Measurements from ENCODE around the gene LTB. TPM values are rescaled to one million over a fixed set of nuclear protein-coding genes. Genes with fewer than 3 reads are reported as not detected.

Gene LTB
- polyA plus RNA-seq, 1 donor from 2014 or later = not detected

DNA sequence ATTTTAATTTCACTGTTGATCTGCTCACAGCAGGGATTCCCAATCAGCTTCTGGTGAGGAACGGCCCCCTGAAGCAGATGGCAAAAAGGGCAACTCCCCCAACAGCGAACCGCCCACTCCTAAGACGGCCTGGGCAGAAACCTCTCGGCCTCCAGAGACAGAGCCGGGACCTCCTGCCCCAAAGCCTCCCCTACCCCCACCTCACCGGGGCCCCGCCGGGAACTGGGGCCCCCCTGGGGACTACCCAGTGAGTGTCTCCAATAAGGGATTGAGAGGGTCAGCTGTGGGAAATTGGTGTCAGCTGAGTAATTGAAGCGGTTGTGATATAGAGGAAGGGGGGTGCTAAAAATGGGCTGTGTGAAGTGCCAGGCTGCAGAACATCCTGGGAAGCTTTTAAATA is 44.7 kb upstream of the LTB start:
- H3K79me2 ChIP-seq (replicated peaks; ENCODE audit: insufficient read depth, low read length) = peaks cover 40% of the 10 kb centered on the region
- H3K9me3 ChIP-seq (ENCODE audit: low read length) = no peaks in the 10 kb centered on the region
- H3K4me2 ChIP-seq (ENCODE audit: low read length) = no peak overlapping the region
- H3K36me3 ChIP-seq (ENCODE audit: insufficient read depth, low read length) = peaks cover 5% of the 10 kb centered on the region
- H3K9me2 ChIP-seq (ENCODE audit: insufficient read depth, low read length) = no peaks in the 10 kb centered on the region
- no peaks in the 10 kb centered on the region for H4K20me1 ChIP-seq (ENCODE audit: insufficient read depth)
- no peaks in the 10 kb centered on the region for H3F3A ChIP-seq (ENCODE audit: insufficient read depth, low read length, poor library complexity, severe bottlenecking)
- no peak overlapping the region for H3K4me3 ChIP-seq (ENCODE audit: low read length)
- no peak overlapping the region for H3K9ac ChIP-seq (ENCODE audit: low read length)
- no peak overlapping the region for H2AFZ ChIP-seq (ENCODE audit: low read depth, low read length)
- no peak for TF ChIP-seq RAD21 (conservative IDR thresholded peaks at IDR 0.05)
- no peaks in the 10 kb centered on the region for H3K27me3 ChIP-seq (ENCODE audit: insufficient read depth, low read depth, low read length)
- no peak overlapping the region for H3K27ac ChIP-seq (ENCODE audit: low read length)

DNA sequence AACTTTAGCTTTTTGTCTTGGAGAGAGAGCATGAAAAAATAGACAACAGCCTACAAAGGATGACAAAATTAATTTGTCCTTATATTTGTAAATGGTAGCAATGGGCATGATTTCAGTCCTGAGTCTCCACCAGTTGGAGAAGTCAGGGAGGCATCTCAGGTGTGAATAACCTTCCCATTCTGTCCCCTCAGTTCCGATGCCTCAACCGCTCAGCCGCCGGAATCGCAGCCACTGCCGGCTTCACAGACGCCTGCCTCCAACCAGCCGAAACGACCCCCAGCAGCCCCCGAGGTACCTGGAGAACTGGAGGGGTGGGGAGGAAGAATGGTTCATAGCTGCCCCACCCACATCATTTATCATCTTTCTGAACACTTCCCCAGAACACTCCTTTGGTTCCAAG is 41.8 kb upstream of the LTB start:
- H3K36me3 ChIP-seq (ENCODE audit: insufficient read depth, low read length) = peaks cover 5% of the 10 kb centered on the region
- H3K9ac ChIP-seq (ENCODE audit: low read length) = no peak overlapping the region
- no peak overlapping the region for H2AFZ ChIP-seq (ENCODE audit: low read depth, low read length)
- TF ChIP-seq SMC3 (conservative IDR thresholded peaks at IDR 0.05; ENCODE audit: poor library complexity) (no peak), POLR2AphosphoS5 (IDR thresholded peaks at IDR 0.05) (no peak), EP300 (conservative IDR thresholded peaks at IDR 0.05; ENCODE audit: poor library complexity, severe bottlenecking) (no peak), RAD21 (conservative IDR thresholded peaks at IDR 0.05) (no peak)
- H4K20me1 ChIP-seq (ENCODE audit: insufficient read depth) = no peaks in the 10 kb centered on the region
- H3K27ac ChIP-seq (ENCODE audit: low read length) = no peak overlapping the region
- no peak overlapping the region for H3K4me3 ChIP-seq (ENCODE audit: low read length)
- no peaks in the 10 kb centered on the region for H3K9me2 ChIP-seq (ENCODE audit: insufficient read depth, low read length)
- no peaks in the 10 kb centered on the region for H3K27me3 ChIP-seq (ENCODE audit: insufficient read depth, low read depth, low read length)
- peaks cover 53% of the 10 kb centered on the region for H3K79me2 ChIP-seq (replicated peaks; ENCODE audit: insufficient read depth, low read length)
- no peaks in the 10 kb centered on the region for H3F3A ChIP-seq (ENCODE audit: insufficient read depth, low read length, poor library complexity, severe bottlenecking)
- no peak overlapping the region for H3K4me2 ChIP-seq (ENCODE audit: low read length)
- H3K9me3 ChIP-seq (ENCODE audit: low read length) = no peaks in the 10 kb centered on the region

DNA sequence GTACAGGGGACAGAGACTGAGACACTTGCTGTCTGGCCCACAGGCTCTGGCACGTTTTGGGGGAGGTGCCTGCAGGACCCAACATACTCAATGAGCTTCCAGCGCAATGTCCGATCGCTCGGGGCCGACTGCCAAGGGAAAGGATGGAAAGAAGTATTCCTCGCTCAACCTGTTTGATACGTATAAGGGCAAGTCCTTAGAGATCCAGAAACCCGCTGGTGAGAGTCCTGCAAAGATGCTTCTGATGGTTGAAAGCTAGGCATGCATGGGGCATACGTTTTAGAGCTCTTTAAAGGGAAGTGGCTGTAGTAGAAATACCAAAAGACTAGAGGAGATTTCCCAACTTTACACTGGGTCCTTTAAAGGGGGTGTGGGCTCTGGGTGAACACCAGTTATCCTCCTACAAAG is 40.5 kb upstream of the LTB start:
- H3K27ac ChIP-seq (ENCODE audit: low read length) = peak overlapping the region; percentile 99
- H3K4me3 ChIP-seq (ENCODE audit: low read length) = peak overlapping the region; percentile 93
- peak overlapping the region; percentile 100 for H3K9ac ChIP-seq (ENCODE audit: low read length)

More for the DNA sequence above, 40.5 kb upstream of the LTB start:
- Histone ChIP-seq H3K36me3 (ENCODE audit: insufficient read depth, low read length) (peaks cover 5% of the 10 kb centered on the region), H3K9me2 (ENCODE audit: insufficient read depth, low read length) (no peaks in the 10 kb centered on the region), H3K4me2 (ENCODE audit: low read length) (peak overlapping the region; percentile 100), H3F3A (ENCODE audit: insufficient read depth, low read length, poor library complexity, severe bottlenecking) (no peaks in the 10 kb centered on the region), H3K27me3 (ENCODE audit: insufficient read depth, low read depth, low read length) (no peaks in the 10 kb centered on the region), H2AFZ (ENCODE audit: low read depth, low read length) (no peak overlapping the region), H4K20me1 (ENCODE audit: insufficient read depth) (no peaks in the 10 kb centered on the region), H3K79me2 (replicated peaks; ENCODE audit: insufficient read depth, low read length) (peaks cover 51% of the 10 kb centered on the region), H3K9me3 (ENCODE audit: low read length) (no peaks in the 10 kb centered on the region)
- TF ChIP-seq MXI1 (conservative IDR thresholded peaks at IDR 0.05; ENCODE audit: poor library complexity, severe bottlenecking) (no peak), TAF1 (IDR thresholded peaks at IDR 0.05; ENCODE audit: low read depth) (no peak), RAD21 (conservative IDR thresholded peaks at IDR 0.05) (no peak), POLR2AphosphoS5 (IDR thresholded peaks at IDR 0.05) (no peak), EZH2 (IDR thresholded peaks at IDR 0.05; ENCODE audit: borderline replicate concordance, insufficient read depth, low read length, poor library complexity, severe bottlenecking) (no peak), EP300 (conservative IDR thresholded peaks at IDR 0.05; ENCODE audit: poor library complexity, severe bottlenecking) (no peak), SMC3 (conservative IDR thresholded peaks at IDR 0.05; ENCODE audit: poor library complexity) (no peak)
- TF ChIP-seq, protein P1, sequence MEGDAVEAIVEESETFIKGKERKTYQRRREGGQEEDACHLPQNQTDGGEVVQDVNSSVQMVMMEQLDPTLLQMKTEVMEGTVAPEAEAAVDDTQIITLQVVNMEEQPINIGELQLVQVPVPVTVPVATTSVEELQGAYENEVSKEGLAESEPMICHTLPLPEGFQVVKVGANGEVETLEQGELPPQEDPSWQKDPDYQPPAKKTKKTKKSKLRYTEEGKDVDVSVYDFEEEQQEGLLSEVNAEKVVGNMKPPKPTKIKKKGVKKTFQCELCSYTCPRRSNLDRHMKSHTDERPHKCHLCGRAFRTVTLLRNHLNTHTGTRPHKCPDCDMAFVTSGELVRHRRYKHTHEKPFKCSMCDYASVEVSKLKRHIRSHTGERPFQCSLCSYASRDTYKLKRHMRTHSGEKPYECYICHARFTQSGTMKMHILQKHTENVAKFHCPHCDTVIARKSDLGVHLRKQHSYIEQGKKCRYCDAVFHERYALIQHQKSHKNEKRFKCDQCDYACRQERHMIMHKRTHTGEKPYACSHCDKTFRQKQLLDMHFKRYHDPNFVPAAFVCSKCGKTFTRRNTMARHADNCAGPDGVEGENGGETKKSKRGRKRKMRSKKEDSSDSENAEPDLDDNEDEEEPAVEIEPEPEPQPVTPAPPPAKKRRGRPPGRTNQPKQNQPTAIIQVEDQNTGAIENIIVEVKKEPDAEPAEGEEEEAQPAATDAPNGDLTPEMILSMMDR (IDR thresholded peaks at IDR 0.05; ENCODE audit: poor library complexity, severe bottlenecking) = no peak
- TF ChIP-seq, protein P2, sequence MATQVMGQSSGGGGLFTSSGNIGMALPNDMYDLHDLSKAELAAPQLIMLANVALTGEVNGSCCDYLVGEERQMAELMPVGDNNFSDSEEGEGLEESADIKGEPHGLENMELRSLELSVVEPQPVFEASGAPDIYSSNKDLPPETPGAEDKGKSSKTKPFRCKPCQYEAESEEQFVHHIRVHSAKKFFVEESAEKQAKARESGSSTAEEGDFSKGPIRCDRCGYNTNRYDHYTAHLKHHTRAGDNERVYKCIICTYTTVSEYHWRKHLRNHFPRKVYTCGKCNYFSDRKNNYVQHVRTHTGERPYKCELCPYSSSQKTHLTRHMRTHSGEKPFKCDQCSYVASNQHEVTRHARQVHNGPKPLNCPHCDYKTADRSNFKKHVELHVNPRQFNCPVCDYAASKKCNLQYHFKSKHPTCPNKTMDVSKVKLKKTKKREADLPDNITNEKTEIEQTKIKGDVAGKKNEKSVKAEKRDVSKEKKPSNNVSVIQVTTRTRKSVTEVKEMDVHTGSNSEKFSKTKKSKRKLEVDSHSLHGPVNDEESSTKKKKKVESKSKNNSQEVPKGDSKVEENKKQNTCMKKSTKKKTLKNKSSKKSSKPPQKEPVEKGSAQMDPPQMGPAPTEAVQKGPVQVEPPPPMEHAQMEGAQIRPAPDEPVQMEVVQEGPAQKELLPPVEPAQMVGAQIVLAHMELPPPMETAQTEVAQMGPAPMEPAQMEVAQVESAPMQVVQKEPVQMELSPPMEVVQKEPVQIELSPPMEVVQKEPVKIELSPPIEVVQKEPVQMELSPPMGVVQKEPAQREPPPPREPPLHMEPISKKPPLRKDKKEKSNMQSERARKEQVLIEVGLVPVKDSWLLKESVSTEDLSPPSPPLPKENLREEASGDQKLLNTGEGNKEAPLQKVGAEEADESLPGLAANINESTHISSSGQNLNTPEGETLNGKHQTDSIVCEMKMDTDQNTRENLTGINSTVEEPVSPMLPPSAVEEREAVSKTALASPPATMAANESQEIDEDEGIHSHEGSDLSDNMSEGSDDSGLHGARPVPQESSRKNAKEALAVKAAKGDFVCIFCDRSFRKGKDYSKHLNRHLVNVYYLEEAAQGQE (IDR thresholded peaks at IDR 0.05; ENCODE audit: borderline replicate concordance) = no peak
